Left ventricle myocardium inferior (tissue), 1 donor: Measurements from ENCODE around the gene KBTBD7. TPM values are rescaled to one million over a fixed set of nuclear protein-coding genes. Genes with fewer than 3 reads are reported as not detected.
"Not testable (repeated sequence)": the region's sequence is repeated elsewhere in the genome, so short reads cannot be mapped to it uniquely, and the experiment has no call there.

Experiments used
- DNase-seq: peaks from one replicate; pipeline ENCODE4 v3.0.0-alpha.2; 2020
- H3K27ac ChIP-seq: fragments of 200-600 bp; replicated peaks from 2 replicates; pipeline ENCODE4 v1.8.0; 2021
- H3K27me3 ChIP-seq: fragments of 200-600 bp; 2 replicates; pipeline ENCODE4 v1.8.0; 2021; ENCODE audit warnings: low read depth
- H3K36me3 ChIP-seq: fragments of 200-600 bp; 2 replicates; pipeline ENCODE4 v1.8.0; 2021
- H3K4me1 ChIP-seq: fragments of 200-600 bp; 2 replicates; pipeline ENCODE4 v1.8.0; 2021
- H3K4me3 ChIP-seq: fragments of 200-600 bp; 2 replicates; pipeline ENCODE4 v1.8.0; 2021; ENCODE audit warnings: mild to moderate bottlenecking, moderate library complexity
- H3K9me3 ChIP-seq: fragments of 200-600 bp; replicated peaks from 2 replicates; pipeline ENCODE4 v1.8.0; 2021
- CTCF ChIP-seq: fragments of 200-600 bp; IDR thresholded peaks from 2 replicates; pipeline ENCODE4 v1.8.0; 2021; ENCODE audit warnings: antibody characterized with exemption, mild to moderate bottlenecking, borderline replicate concordance
- intact Hi-C: fragments of 100-400 bp; cut with micrococcal nuclease; formaldehyde crosslinking; loops from one replicate; pipeline ENCODE4 v1.11.0; 2022
- total RNA-seq: library from RNA; stranded (reverse); fragmentation: NEBNext Ultra II Directional; extraction: Animal tissue kit (Norgen Biotek cat#: 25700); gene quantifications from one replicate; pipeline ENCODE4 v1.2.1, GENCODE V29; 2021
- donor health status: DM: no; HTN: yes; CAD: no; lungs with severe emphysema.

Gene KBTBD7
- total RNA-seq, 1 donor from 2014 or later = 5.2 TPM

GRCh38 chr13:41182231-41182630, 12.1 kb downstream of the KBTBD7 start:
- Histone ChIP-seq H3K27me3 (no peaks in the 10 kb centered on the region), H3K36me3 (no peaks in the 10 kb centered on the region), H3K9me3 (no peaks in the 10 kb centered on the region), H3K4me1 (no peaks in the 10 kb centered on the region), H3K4me3 (no peak overlapping the region), H3K27ac (no peak overlapping the region)
- DNase-seq = no peak
- intact Hi-C loops = no loop called here
- no peak for TF ChIP-seq CTCF

- Histone ChIP-seq H3K27me3 (no peaks in the 10 kb centered on the region), H3K36me3 (no peaks in the 10 kb centered on the region), H3K4me1 (no peaks in the 10 kb centered on the region), H3K9me3 (peaks cover 22% of the 10 kb centered on the region), H3K27ac (no peak overlapping the region), H3K4me3 (no peak overlapping the region)
- DNase-seq = no peak
- TF ChIP-seq CTCF = no peak
- intact Hi-C loops = no loop called here
Measured at GRCh38 chr13:41179593-41180250, 14.6 kb downstream of the KBTBD7 start.

GRCh38 chr13:41178040-41178439, 16.3 kb downstream of the KBTBD7 start:
- H3K36me3 ChIP-seq = no peaks in the 10 kb centered on the region
- H3K9me3 ChIP-seq = peaks cover 26% of the 10 kb centered on the region
- H3K27me3 ChIP-seq = no peaks in the 10 kb centered on the region
- H3K27ac ChIP-seq = no peak overlapping the region
- no peak for TF ChIP-seq CTCF
- H3K4me1 ChIP-seq = no peaks in the 10 kb centered on the region
- no peak for DNase-seq
- intact Hi-C loops = no loop called here
- no peak overlapping the region for H3K4me3 ChIP-seq

GRCh38 chr13:41177616-41178015, 16.8 kb downstream of the KBTBD7 start:
- H3K27me3 ChIP-seq = no peaks in the 10 kb centered on the region
- DNase-seq = no peak
- no peaks in the 10 kb centered on the region for H3K4me1 ChIP-seq
- no peak overlapping the region for H3K4me3 ChIP-seq
- intact Hi-C loops = no loop called here
- H3K36me3 ChIP-seq = no peaks in the 10 kb centered on the region
- no peak overlapping the region for H3K27ac ChIP-seq
- TF ChIP-seq CTCF = no peak
- H3K9me3 ChIP-seq = peaks cover 26% of the 10 kb centered on the region

GRCh38 chr13:41175576-41175975, 18.8 kb downstream of the KBTBD7 start:
- H3K4me1 ChIP-seq, H3K27me3 ChIP-seq, H3K27ac ChIP-seq, intact Hi-C loops, DNase-seq, H3K36me3 ChIP-seq, H3K4me3 ChIP-seq: not testable (repeated sequence)
- peaks cover 26% of the 10 kb centered on the region for H3K9me3 ChIP-seq

- no peak overlapping the region for H3K27ac ChIP-seq
- no peaks in the 10 kb centered on the region for H3K27me3 ChIP-seq
- peaks cover 16% of the 10 kb centered on the region for H3K36me3 ChIP-seq
- intact Hi-C loops = no loop called here
- H3K9me3 ChIP-seq = no peaks in the 10 kb centered on the region
- TF ChIP-seq CTCF = no peak
- H3K4me3 ChIP-seq = no peak overlapping the region
- H3K4me1 ChIP-seq = no peaks in the 10 kb centered on the region
- no peak for DNase-seq
Measured at GRCh38 chr13:41162151-41162550, 32.2 kb downstream of the KBTBD7 start.
